HEK293 (cell line): Measurements from ENCODE around the gene GALNT13.

Source experiments
- CTCF ChIA-PET: fragments of 350-600 bp; formaldehyde crosslinking; extraction: SDS; loops from one replicate; lab custom pipeline; 2021; ENCODE audit warnings: antibody characterized with exemption; lab: Yijun Ruan, JAX
- POLR2A ChIA-PET: fragments of 300-600 bp; formaldehyde crosslinking; extraction: SDS; loops from one replicate; lab custom pipeline; 2020; ENCODE audit warnings: antibody characterized with exemption, inconsistent platforms; lab: Yijun Ruan, JAX
- H3K27ac ChIP-seq: fragments of 200-500 bp; sonication (Bioruptor generic); 2 replicates; pipeline ENCODE4 v1.5.1; 2014; ENCODE audit warnings: low read depth, low read length, control low read depth, inconsistent platforms; ENCODE audit errors: extremely low read depth
- H3K36me3 ChIP-seq, 2 experiments: fragments of 200-500 bp in 1 of 2; sonication (Bioruptor generic) in 1 of 2; 1 replicate in 1 of 2; 2 replicates in 1 of 2; pipeline ENCODE4 v1.5.1; 2014 to 2017; ENCODE audit warnings: inconsistent platforms in 2 of 2, low read length in 2 of 2; ENCODE audit not compliant: control insufficient read depth in 2 of 2, insufficient read depth in 1 of 2
- H3K4me1 ChIP-seq: fragments of 200-500 bp; sonication (Bioruptor generic); 2 replicates; pipeline ENCODE4 v1.5.1; 2014; ENCODE audit warnings: mild to moderate bottlenecking, low read length, inconsistent platforms; ENCODE audit not compliant: control insufficient read depth, insufficient read depth
- H3K4me3 ChIP-seq: 2 replicates; pipeline ENCODE4 v1.5.1; 2011; ENCODE audit warnings: low read depth, mild to moderate bottlenecking, control low read depth, low read length, moderate library complexity
- H3K9me3 ChIP-seq: fragments of 200-500 bp; sonication (Bioruptor generic); 2 replicates; pipeline ENCODE4 v1.5.1; 2014; ENCODE audit warnings: low read depth, low read length, inconsistent platforms; ENCODE audit not compliant: control insufficient read depth, insufficient read depth
- FEZF1 ChIP-seq: fragments of 450-650 bp; formaldehyde crosslinking; IDR thresholded peaks from 2 replicates; pipeline ENCODE4 v1.5.1; 2016; ENCODE audit warnings: missing biosample characterization, missing genetic modification characterization
- GLI4 ChIP-seq: fragments of 450-650 bp; formaldehyde crosslinking; IDR thresholded peaks from 2 replicates; pipeline ENCODE4 v1.5.1; 2016; ENCODE audit warnings: missing biosample characterization, missing genetic modification characterization
- GLIS1 ChIP-seq: fragments of 450-650 bp; formaldehyde crosslinking; IDR thresholded peaks from 2 replicates; pipeline ENCODE4 v1.5.1; 2016; ENCODE audit warnings: missing biosample characterization, missing genetic modification characterization
- GLIS2 ChIP-seq: fragments of 450-650 bp; formaldehyde crosslinking; IDR thresholded peaks from 2 replicates; pipeline ENCODE4 v1.5.1; 2016; ENCODE audit warnings: missing biosample characterization, missing genetic modification characterization
- HOXA7 ChIP-seq: sonication (generic); formaldehyde crosslinking; IDR thresholded peaks from 2 replicates; pipeline ENCODE4 v1.8.1; 2022; ENCODE audit warnings: missing genetic modification reagents, borderline replicate concordance
- HOXD13 ChIP-seq: sonication (generic); formaldehyde crosslinking; IDR thresholded peaks from 2 replicates; pipeline ENCODE4 v1.8.0; 2022; ENCODE audit warnings: missing genetic modification reagents, borderline replicate concordance
- IKZF3 ChIP-seq: fragments of 450-650 bp; IDR thresholded peaks from 2 replicates; pipeline ENCODE4 v1.5.0; 2018; ENCODE audit warnings: missing biosample characterization, mild to moderate bottlenecking, missing genetic modification characterization, moderate library complexity
- OVOL3 ChIP-seq: fragments of 450-650 bp; formaldehyde crosslinking; IDR thresholded peaks from 2 replicates; pipeline ENCODE4 v1.5.1; 2016; ENCODE audit warnings: missing biosample characterization, missing genetic modification characterization
- PRDM1 ChIP-seq: fragments of 450-650 bp; formaldehyde crosslinking; IDR thresholded peaks from 2 replicates; pipeline ENCODE4; 2016; ENCODE audit warnings: missing biosample characterization, missing genetic modification characterization
- PRDM6 ChIP-seq: fragments of 450-650 bp; formaldehyde crosslinking; IDR thresholded peaks from 2 replicates; pipeline ENCODE4 v1.5.1; 2017; ENCODE audit warnings: missing biosample characterization, missing genetic modification characterization
- TCF7L2 ChIP-seq: IDR thresholded peaks from 2 replicates; pipeline ENCODE4 v1.6.1; 2011; ENCODE audit warnings: low read depth, mild to moderate bottlenecking, inconsistent platforms, low read length, moderate library complexity, borderline replicate concordance
- WT1 ChIP-seq: fragments of 450-650 bp; formaldehyde crosslinking; IDR thresholded peaks from 2 replicates; pipeline ENCODE4 v1.5.1; 2016; ENCODE audit warnings: missing biosample characterization, missing genetic modification characterization
- ZBTB11 ChIP-seq: fragments of 450-650 bp; formaldehyde crosslinking; conservative IDR thresholded peaks from 2 replicates; pipeline ENCODE4 v1.5.1; 2016; ENCODE audit warnings: low read depth, missing biosample characterization, missing genetic modification characterization
- ZBTB20 ChIP-seq: fragments of 450-650 bp; formaldehyde crosslinking; IDR thresholded peaks from 2 replicates; pipeline ENCODE4 v1.5.1; 2016; ENCODE audit warnings: missing biosample characterization, missing genetic modification characterization
- ZBTB6 ChIP-seq: fragments of 450-650 bp; formaldehyde crosslinking; IDR thresholded peaks from 2 replicates; pipeline ENCODE4 v1.5.1; 2017; ENCODE audit warnings: missing biosample characterization, missing genetic modification characterization
- ZEB2 ChIP-seq: fragments of 450-650 bp; formaldehyde crosslinking; IDR thresholded peaks from 2 replicates; pipeline ENCODE4 v1.5.1; 2016; ENCODE audit warnings: missing biosample characterization, missing genetic modification characterization
- ZNF10 ChIP-seq: fragments of 450-650 bp; formaldehyde crosslinking; IDR thresholded peaks from 2 replicates; pipeline ENCODE4 v1.5.1; 2017; ENCODE audit warnings: missing biosample characterization, missing genetic modification characterization
- ZNF211 ChIP-seq: fragments of 450-650 bp; formaldehyde crosslinking; IDR thresholded peaks from 2 replicates; pipeline ENCODE4 v1.5.1; 2016; ENCODE audit warnings: low read depth, missing biosample characterization, missing genetic modification characterization
- ZNF23 ChIP-seq: fragments of 450-650 bp; formaldehyde crosslinking; IDR thresholded peaks from 2 replicates; pipeline ENCODE4 v1.5.1; 2016; ENCODE audit warnings: missing biosample characterization, missing genetic modification characterization, borderline replicate concordance
- ZNF292 ChIP-seq: fragments of 450-650 bp; formaldehyde crosslinking; IDR thresholded peaks from 2 replicates; pipeline ENCODE4 v1.5.1; 2016; ENCODE audit warnings: low read depth, missing biosample characterization, missing genetic modification characterization, borderline replicate concordance
- ZNF341 ChIP-seq: fragments of 450-650 bp; formaldehyde crosslinking; IDR thresholded peaks from 2 replicates; pipeline ENCODE4; 2016; ENCODE audit warnings: low read depth, missing biosample characterization, missing genetic modification characterization
- ZNF37A ChIP-seq: fragments of 450-650 bp; IDR thresholded peaks from 2 replicates; pipeline ENCODE4 v1.5.1; 2018; ENCODE audit warnings: missing biosample characterization, missing genetic modification characterization
- ZNF391 ChIP-seq: fragments of 450-650 bp; formaldehyde crosslinking; IDR thresholded peaks from 2 replicates; pipeline ENCODE4 v1.5.1; 2016; ENCODE audit warnings: low read depth, missing biosample characterization, missing genetic modification characterization, borderline replicate concordance
- ZNF404 ChIP-seq: fragments of 450-650 bp; formaldehyde crosslinking; IDR thresholded peaks from 2 replicates; pipeline ENCODE4 v1.5.1; 2017; ENCODE audit warnings: missing biosample characterization, missing genetic modification characterization
- ZNF473 ChIP-seq: fragments of 450-650 bp; formaldehyde crosslinking; IDR thresholded peaks from 2 replicates; pipeline ENCODE4 v1.5.1; 2017; ENCODE audit warnings: missing biosample characterization, missing genetic modification characterization
- ZNF510 ChIP-seq: fragments of 450-650 bp; formaldehyde crosslinking; IDR thresholded peaks from 2 replicates; pipeline ENCODE4 v1.5.1; 2018; ENCODE audit warnings: mild to moderate bottlenecking, missing genetic modification characterization, missing biosample characterization; ENCODE audit not compliant: insufficient replicate concordance
- ZNF561 ChIP-seq: fragments of 450-650 bp; IDR thresholded peaks from 2 replicates; pipeline ENCODE4 v1.5.1; 2018; ENCODE audit warnings: missing biosample characterization, missing genetic modification characterization, borderline replicate concordance
- ZNF600 ChIP-seq: fragments of 450-650 bp; formaldehyde crosslinking; IDR thresholded peaks from 2 replicates; pipeline ENCODE4 v1.5.1; 2016; ENCODE audit warnings: missing biosample characterization, missing genetic modification characterization
- ZNF623 ChIP-seq: fragments of 450-650 bp; formaldehyde crosslinking; IDR thresholded peaks from 2 replicates; pipeline ENCODE4 v1.5.1; 2016; ENCODE audit warnings: missing biosample characterization, missing genetic modification characterization
- ZNF626 ChIP-seq: fragments of 450-650 bp; sonication (Bioruptor Pico); formaldehyde crosslinking; IDR thresholded peaks from 2 replicates; pipeline ENCODE4 v1.5.1; 2018; ENCODE audit warnings: missing biosample characterization, missing genetic modification characterization, inconsistent platforms
- ZNF645 ChIP-seq: fragments of 450-650 bp; formaldehyde crosslinking; IDR thresholded peaks from 2 replicates; pipeline ENCODE4; 2016; ENCODE audit warnings: missing biosample characterization, missing genetic modification characterization

GALNT13 gene

GRCh38 chr2:154093856-154094255, 222.1 kb downstream of the GALNT13 start:
- no peaks in the 10 kb centered on the region for H3K4me1 ChIP-seq
- POLR2A ChIA-PET = no interaction called here
- CTCF ChIA-PET = interaction anchor here (0.5 kb wide), 1 partner anchor 945 kb away, joined by 4 read pairs; no protein-coding TSS in a partner anchor
- TF ChIP-seq PRDM1 (tag by site-specific recombination) (no peak), GLIS2 (tag by site-specific recombination) (no peak), WT1 (tag by site-specific recombination) (no peak), ZNF600 (no peak), ZNF404 (tag by site-specific recombination) (no peak), ZNF626 (tag by site-specific recombination) (no peak), ZNF10 (tag by site-specific recombination) (no peak), PRDM6 (tag by site-specific recombination) (no peak), ZNF623 (tag by site-specific recombination) (no peak), ZNF292 (no peak), IKZF3 (tag by site-specific recombination) (no peak), HOXD13 (CRISPR knock-in tag) (no peak), ZNF645 (tag by site-specific recombination) (no peak), ZBTB6 (tag by site-specific recombination) (no peak), ZNF473 (no peak), ZBTB20 (no peak), TCF7L2 (no peak), ZNF510 (tag by site-specific recombination) (no peak), ZNF23 (tag by site-specific recombination) (no peak)
- H3K9me3 ChIP-seq = no peaks in the 10 kb centered on the region
- no peak overlapping the region for H3K4me3 ChIP-seq
- no peaks in the 10 kb centered on the region for H3K36me3 ChIP-seq
- no peak overlapping the region for H3K27ac ChIP-seq

- H3K4me1 ChIP-seq = no peaks in the 10 kb centered on the region
- no peak overlapping the region for H3K4me3 ChIP-seq
- no peaks in the 10 kb centered on the region for H3K9me3 ChIP-seq
- no peaks in the 10 kb centered on the region for H3K36me3 ChIP-seq
- POLR2A ChIA-PET = interaction anchor here (0.7 kb wide), 1 partner anchor 41 kb away, joined by 4 read pairs; no protein-coding TSS in a partner anchor
- H3K27ac ChIP-seq = no peak overlapping the region
- CTCF ChIA-PET = interaction anchor here (0.7 kb wide), 1 partner anchor 167 kb away, joined by 3 read pairs; no protein-coding TSS in a partner anchor
- TF ChIP-seq ZNF341 (tag by site-specific recombination) (no peak), ZBTB11 (no peak), ZNF37A (tag by site-specific recombination) (no peak), HOXA7 (CRISPR knock-in tag) (no peak), OVOL3 (tag by site-specific recombination) (no peak), GLI4 (tag by site-specific recombination) (no peak), ZNF391 (tag by site-specific recombination) (no peak), ZNF510 (tag by site-specific recombination) (no peak), ZNF561 (tag by site-specific recombination) (no peak), GLIS1 (no peak), ZEB2 (tag by site-specific recombination) (no peak), IKZF3 (tag by site-specific recombination) (no peak), ZNF211 (tag by site-specific recombination) (no peak), FEZF1 (no peak)
These were observed 226.2 kb downstream of the GALNT13 start for GRCh38 chr2:154097833-154098398.
